ENCODE data around the gene FCHO1. TPM values are rescaled to one million over a fixed set of nuclear protein-coding genes. Genes with fewer than 3 reads are reported as not detected.

The FCHO1 gene
- total RNA-seq, 4 donors from 2014 or later, result under 0.01 to 3.8 (median 1.4) TPM; not detected in 1

DNA sequence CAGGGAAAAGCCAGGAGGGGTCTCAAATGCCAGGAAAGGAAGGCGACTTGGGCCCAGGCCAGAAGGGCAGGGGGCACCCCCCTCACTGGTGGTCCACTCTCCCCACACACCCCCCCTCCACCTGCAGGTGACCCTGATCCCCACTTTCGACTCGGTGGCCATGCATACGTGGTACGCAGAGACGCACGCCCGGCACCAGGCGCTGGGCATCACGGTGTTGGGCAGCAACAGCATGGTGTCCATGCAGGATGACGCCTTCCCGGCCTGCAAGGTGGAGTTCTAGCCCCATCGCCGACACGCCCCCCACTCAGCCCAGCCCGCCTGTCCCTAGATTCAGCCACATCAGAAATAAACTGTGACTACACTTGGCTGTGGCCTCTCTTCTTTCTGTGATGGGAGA is 17.1 kb upstream of the FCHO1 start:
- H3K36me3 ChIP-seq, result no peaks in the 10 kb centered on the region
- no peaks in the 10 kb centered on the region for H3K27me3 ChIP-seq
- intact Hi-C loops (cut with DNase I; ENCODE audit: low total_unique reads), result no loop called here

DNA sequence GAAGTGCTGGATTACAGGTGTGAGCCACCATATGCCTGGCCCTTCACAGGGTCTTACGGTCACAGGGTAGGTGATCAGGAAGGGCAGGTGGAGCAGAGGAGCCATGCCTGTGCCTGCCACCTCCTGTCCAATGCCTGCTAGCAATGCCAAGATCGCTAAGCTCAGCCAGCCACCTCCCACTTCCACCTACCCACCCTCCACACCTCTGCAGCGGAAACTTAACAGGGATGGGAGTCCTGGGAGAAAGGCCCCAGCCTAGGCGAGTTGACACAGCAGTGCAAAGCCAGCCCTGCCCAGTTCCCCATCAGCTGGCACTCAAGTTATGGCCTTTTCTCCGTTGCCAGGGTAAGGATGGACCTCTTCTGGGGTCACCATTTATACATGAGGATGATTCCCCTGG is 15.9 kb upstream of the FCHO1 start:
- no peaks in the 10 kb centered on the region for H3K9me3 ChIP-seq
- no peaks in the 10 kb centered on the region for H3K27me3 ChIP-seq
- no peaks in the 10 kb centered on the region for H3K36me3 ChIP-seq
- H3K27ac ChIP-seq, result no peak overlapping the region
- no peaks in the 10 kb centered on the region for H3K4me1 ChIP-seq
- intact Hi-C loops (cut with DNase I; ENCODE audit: low total_unique reads), result no loop called here
- no peak for DNase-seq
- no peak overlapping the region for H3K4me3 ChIP-seq
- TF ChIP-seq, protein P1, sequence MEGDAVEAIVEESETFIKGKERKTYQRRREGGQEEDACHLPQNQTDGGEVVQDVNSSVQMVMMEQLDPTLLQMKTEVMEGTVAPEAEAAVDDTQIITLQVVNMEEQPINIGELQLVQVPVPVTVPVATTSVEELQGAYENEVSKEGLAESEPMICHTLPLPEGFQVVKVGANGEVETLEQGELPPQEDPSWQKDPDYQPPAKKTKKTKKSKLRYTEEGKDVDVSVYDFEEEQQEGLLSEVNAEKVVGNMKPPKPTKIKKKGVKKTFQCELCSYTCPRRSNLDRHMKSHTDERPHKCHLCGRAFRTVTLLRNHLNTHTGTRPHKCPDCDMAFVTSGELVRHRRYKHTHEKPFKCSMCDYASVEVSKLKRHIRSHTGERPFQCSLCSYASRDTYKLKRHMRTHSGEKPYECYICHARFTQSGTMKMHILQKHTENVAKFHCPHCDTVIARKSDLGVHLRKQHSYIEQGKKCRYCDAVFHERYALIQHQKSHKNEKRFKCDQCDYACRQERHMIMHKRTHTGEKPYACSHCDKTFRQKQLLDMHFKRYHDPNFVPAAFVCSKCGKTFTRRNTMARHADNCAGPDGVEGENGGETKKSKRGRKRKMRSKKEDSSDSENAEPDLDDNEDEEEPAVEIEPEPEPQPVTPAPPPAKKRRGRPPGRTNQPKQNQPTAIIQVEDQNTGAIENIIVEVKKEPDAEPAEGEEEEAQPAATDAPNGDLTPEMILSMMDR (IDR thresholded peaks at IDR 0.05), result no peak
- TF ChIP-seq POLR2A (IDR thresholded peaks at IDR 0.05), result no peak

More for the DNA sequence above, 17.1 kb upstream of the FCHO1 start:
- Histone ChIP-seq H3K27ac (no peak overlapping the region), H3K9me3 (no peaks in the 10 kb centered on the region), H3K4me3 (no peak overlapping the region), H3K4me1 (no peaks in the 10 kb centered on the region)
- no peak for DNase-seq
- no peak for TF ChIP-seq POLR2A (IDR thresholded peaks at IDR 0.05)
- TF ChIP-seq, protein P1 (IDR thresholded peaks at IDR 0.05), result no peak

DNA sequence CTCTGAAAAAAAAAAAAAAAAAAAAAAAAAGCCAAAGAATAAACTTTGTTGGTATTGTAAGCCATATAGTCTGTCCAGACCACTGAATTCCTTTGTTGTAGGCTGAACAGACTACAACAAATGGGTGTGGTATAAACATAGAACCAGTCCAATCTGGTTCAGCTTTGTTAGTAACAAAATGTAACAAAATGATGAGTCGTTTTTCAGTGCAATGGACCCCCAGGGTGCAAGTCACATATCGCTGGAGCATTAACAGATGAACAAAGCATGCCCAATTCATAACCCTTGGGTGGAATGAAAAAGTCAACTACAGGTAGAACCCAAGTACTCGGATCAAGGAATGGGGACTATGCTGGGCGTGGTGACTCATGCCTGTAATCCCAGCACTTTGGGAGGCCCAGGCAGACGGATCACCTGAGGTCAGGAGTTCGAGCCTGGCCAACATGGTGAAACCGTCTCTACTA is 13.6 kb upstream of the FCHO1 start:
- DNase-seq, result no peak
- no peaks in the 10 kb centered on the region for H3K27me3 ChIP-seq
- H3K27ac ChIP-seq, result no peak overlapping the region
- no peaks in the 10 kb centered on the region for H3K36me3 ChIP-seq
- TF ChIP-seq, protein P1 (IDR thresholded peaks at IDR 0.05), result no peak
- TF ChIP-seq POLR2A (IDR thresholded peaks at IDR 0.05), result no peak
- no peaks in the 10 kb centered on the region for H3K4me1 ChIP-seq
- H3K4me3 ChIP-seq, result no peak overlapping the region
- H3K9me3 ChIP-seq, result no peaks in the 10 kb centered on the region
- intact Hi-C loops (cut with DNase I; ENCODE audit: low total_unique reads), result no loop called here

DNA sequence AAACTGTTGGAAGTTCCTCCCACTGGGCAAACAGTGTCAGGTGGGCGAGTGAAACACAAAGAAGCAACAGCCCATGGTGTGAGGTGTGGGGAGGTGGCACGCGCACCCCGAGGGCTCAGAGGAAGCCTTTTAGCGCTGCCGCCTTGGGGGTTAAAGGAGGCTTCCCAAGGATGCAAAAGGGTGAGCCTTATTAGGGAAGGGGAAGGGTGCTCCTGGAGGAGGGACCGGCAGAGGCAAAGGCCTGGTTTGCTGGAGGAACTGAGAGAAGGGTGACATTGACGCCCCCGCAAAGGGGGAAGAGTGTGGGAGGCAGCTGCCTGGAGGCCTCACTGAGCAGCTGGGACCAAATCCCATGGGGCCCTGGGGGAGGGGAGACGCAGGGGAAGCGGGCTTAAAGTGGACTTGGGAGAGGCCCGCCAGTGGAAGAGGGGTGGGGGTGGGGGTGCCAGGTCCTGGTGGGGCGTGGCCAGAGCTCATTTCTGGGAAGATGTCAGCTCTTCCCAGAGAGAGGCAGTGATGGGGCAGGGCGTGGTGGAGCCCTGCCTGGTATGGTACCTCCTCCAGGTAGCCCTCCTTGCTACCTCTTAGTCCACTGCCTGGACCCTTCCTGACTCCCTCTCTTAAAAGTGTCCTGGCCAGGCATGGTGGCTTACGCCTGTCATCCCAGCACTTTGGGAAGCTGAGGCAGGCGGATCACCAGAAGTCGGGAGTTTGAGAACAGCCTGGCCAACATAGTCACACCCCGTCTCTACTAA is 12.0 kb upstream of the FCHO1 start:
- intact Hi-C loops (cut with DNase I; ENCODE audit: low total_unique reads), result no loop called here
- no peaks in the 10 kb centered on the region for H3K4me1 ChIP-seq
- no peak overlapping the region for H3K4me3 ChIP-seq
- H3K36me3 ChIP-seq, result no peaks in the 10 kb centered on the region
- H3K27me3 ChIP-seq, result no peaks in the 10 kb centered on the region
- TF ChIP-seq POLR2A (IDR thresholded peaks at IDR 0.05), result no peak
- TF ChIP-seq, protein P1 (IDR thresholded peaks at IDR 0.05), result no peak
- no peak for DNase-seq
- H3K9me3 ChIP-seq, result no peaks in the 10 kb centered on the region
- no peak overlapping the region for H3K27ac ChIP-seq

DNA sequence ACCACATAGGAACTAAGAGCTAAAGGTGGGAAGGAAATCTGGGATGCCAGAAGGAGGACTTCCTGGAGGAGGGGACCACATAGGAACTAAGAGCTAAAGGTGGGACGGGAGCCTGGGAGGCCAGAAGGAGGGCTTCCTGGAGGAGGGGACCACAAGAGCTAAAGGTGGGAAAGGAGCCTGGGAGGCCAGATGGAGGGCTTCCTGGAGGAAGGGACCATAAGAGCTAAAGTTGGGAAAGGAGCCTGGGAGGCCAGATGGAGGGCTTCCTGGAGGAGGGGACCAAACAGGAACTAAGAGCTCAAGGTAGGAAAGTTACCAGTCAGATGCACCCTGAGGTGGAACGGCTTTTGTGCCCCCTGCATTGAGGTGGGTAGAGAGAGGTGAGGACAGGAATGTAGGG is 9.8 kb upstream of the FCHO1 start:
- intact Hi-C loops (cut with DNase I; ENCODE audit: low total_unique reads), result no loop called here
- Histone ChIP-seq H3K36me3 (no peaks in the 10 kb centered on the region), H3K27me3 (no peaks in the 10 kb centered on the region), H3K4me1 (no peaks in the 10 kb centered on the region), H3K9me3 (no peaks in the 10 kb centered on the region), H3K4me3 (no peak overlapping the region), H3K27ac (no peak overlapping the region)
- no peak for TF ChIP-seq POLR2A (IDR thresholded peaks at IDR 0.05)
- TF ChIP-seq, protein P1 (IDR thresholded peaks at IDR 0.05), result no peak
- DNase-seq, result no peak

Data from uterus (tissue), 4 donors.